GM10248 (cell line): Measurements from ENCODE around the gene CCDC74B.
"Not testable (repeated sequence)": the region's sequence is repeated elsewhere in the genome, so short reads cannot be mapped to it uniquely, and the experiment has no call there.

ENCODE experiments used
- CTCF ChIA-PET: fragments of 300-600 bp; sonication (Branson Sonifier 250); formaldehyde crosslinking; extraction: SDS; loops from one replicate; lab custom pipeline; 2021; ENCODE audit warnings: antibody characterized with exemption; lab: Yijun Ruan, JAX
- POLR2A ChIA-PET: fragments of 350-650 bp; sonication (Branson Sonifier 250); formaldehyde crosslinking; extraction: SDS; loops from one replicate; lab custom pipeline; 2020; ENCODE audit warnings: antibody characterized with exemption; lab: Yijun Ruan, JAX
- DNase-seq: peaks from one replicate; pipeline ENCODE4 v3.0.0; 2012; ENCODE audit errors: extremely low spot score
- TF ChIP-seq, protein P1 (sequence below): IDR thresholded peaks from 2 replicates; pipeline ENCODE4 v1.5.1; 2012; ENCODE audit warnings: mild to moderate bottlenecking, low read depth; ENCODE audit errors: extremely low read depth, missing control alignments, control extremely low read depth

CCDC74B gene

DNA sequence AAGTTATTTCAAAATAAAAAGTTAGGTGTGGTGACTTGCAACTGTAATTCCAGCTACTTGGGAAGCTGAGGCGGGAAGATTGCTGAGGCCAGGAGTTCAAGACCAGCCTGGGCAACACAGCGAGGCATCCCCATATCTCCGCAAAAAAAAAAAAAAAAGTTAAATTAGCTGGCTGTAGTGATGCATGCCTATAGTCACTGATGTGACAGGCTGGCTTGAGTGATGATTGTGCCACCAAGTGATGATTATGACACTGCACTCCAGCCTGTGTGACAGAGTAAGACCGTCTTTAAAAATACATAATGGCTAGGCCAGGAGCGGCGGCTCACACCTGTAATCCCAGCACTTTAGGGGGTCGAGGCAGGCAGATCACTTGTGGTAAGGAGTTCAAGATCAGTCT, 25.0 kb upstream of the CCDC74B start:
- CTCF ChIA-PET: interaction anchor here (1.3 to 4.5 kb wide), 2 partner anchors 11 kb away, joined by 4 to 16 read pairs; partner anchors contain the start of gene SMPD4
- TF ChIP-seq, protein P1, sequence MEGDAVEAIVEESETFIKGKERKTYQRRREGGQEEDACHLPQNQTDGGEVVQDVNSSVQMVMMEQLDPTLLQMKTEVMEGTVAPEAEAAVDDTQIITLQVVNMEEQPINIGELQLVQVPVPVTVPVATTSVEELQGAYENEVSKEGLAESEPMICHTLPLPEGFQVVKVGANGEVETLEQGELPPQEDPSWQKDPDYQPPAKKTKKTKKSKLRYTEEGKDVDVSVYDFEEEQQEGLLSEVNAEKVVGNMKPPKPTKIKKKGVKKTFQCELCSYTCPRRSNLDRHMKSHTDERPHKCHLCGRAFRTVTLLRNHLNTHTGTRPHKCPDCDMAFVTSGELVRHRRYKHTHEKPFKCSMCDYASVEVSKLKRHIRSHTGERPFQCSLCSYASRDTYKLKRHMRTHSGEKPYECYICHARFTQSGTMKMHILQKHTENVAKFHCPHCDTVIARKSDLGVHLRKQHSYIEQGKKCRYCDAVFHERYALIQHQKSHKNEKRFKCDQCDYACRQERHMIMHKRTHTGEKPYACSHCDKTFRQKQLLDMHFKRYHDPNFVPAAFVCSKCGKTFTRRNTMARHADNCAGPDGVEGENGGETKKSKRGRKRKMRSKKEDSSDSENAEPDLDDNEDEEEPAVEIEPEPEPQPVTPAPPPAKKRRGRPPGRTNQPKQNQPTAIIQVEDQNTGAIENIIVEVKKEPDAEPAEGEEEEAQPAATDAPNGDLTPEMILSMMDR: no peak
- POLR2A ChIA-PET: interaction anchor here (0.6 kb wide), 1 partner anchor 10 kb away, joined by 12 read pairs; no protein-coding TSS in a partner anchor
- no peak for DNase-seq

DNA sequence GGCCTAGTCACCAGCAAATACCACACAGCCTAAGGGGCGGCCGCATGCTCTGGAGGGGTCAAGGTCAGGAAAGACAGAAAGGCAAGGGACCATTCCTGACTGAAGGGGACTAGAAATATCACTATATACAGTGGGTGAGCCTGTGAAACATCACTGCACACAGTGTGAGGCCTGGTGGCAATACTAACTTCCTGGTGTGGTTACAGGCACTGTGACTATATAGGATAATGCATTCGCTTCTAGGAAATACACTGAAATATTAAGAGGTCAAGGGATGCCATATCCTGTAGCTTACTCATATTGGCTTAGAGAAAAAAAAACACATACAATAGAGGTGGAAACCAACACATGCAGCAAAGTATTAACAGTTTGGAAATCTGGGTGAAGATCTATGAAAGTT, 24.3 kb upstream of the CCDC74B start:
- CTCF ChIA-PET: interaction anchor here (4.5 kb wide), 1 partner anchor 12 kb away, joined by 16 read pairs; the partner anchor contains the start of gene SMPD4
- not testable (repeated sequence) for DNase-seq
- POLR2A ChIA-PET: interaction anchor here (0.7 kb wide), 1 partner anchor 13 kb away, joined by 4 read pairs; no protein-coding TSS in a partner anchor

DNA sequence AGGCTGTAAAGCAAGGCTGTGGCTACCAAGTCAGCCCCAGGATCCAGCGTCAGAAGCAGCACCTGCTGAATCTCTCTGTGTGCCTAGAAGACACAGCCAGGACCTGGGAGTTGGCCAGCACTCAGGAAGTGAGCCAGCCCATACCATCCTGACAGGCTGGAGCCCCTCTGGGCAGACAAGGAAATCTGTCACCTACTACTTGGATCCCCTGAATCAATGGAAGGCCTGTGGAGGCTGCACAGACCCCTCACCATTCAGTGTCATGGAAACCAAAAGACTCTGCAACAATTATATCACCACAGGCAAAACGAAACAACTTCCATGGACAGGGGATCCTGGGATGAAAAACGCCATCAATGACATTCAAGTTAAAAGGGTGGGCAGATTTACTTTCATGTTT, 21.7 kb upstream of the CCDC74B start:
- DNase-seq, POLR2A ChIA-PET, CTCF ChIA-PET: not testable (repeated sequence)

DNA sequence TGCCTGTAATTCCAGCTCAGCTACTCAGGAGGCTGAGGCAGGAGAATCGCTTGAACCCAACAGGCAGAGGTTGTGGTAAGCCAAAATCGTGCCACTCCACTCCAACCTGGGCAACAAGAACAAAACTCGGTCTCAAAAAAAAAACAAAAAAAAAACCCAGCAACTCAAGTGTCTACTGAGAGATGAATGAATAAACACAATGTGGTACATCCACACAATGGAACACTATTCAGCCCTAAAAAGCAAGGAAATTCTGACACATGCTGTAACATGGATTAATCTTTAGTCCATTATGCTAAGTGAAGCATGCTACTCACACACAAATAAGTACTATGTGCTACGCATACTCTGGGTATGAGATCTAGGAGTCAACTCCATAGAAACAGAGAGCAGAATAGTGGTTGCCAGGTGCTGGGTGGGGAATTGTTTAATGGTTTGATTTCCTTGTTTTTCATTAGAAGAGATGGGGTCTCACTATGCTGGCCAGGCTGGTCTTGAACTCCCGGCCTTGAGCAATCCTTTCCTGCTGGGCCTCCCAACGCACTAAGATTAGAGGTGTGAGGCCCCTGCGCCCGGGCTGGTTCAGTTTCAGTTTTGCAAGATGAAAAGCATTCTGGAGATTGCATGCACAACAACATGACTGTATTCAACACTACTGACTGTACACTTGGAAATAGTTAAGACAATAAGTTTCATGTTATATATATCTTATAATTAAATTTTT, 20.5 kb upstream of the CCDC74B start:
- ChIA-PET CTCF (no interaction called here), POLR2A (no interaction called here)
- TF ChIP-seq, protein P1: no peak
- DNase-seq: no peak

DNA sequence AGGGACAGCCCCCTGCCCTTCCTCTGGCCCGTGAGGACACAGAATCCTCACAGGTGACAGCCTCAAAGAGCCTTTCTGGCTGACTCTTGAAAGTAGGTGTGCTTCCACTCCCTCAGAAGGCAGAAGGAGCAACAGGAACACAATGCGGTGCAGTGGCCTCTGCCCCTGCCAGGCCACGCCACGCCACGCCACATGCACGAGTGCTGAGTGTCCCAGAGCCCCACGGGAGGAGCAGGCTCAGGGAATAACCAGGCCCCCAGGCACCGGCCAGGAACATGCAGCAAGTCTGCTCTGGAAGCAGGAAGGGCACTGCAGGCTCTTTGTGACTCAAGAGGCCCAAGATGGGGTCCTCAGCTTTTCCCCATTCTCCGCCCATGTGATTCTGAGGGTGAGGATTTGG, 18.1 kb upstream of the CCDC74B start:
- POLR2A ChIA-PET: no interaction called here
- DNase-seq: no peak
- TF ChIP-seq, protein P1: no peak
- CTCF ChIA-PET: no interaction called here

DNA sequence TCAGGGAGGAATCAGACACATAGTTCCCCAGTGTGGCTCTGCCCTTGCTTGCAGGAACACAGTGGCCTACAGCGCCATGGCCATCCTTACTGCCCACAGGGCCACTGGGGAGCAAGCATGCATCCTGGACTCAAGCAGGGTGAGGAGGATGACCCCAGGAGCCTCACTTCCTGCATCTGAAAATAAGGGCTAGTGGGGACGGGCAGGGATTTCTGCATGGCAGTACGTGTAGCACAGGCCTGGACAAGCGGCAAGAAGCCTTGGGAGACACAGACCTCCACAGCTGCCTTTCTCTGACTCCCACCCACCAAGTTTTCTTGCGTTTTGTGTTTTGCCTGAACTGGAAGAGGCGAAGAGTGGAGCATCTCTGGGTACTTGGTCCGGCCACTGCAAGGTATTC, 17.6 kb upstream of the CCDC74B start:
- CTCF ChIA-PET, POLR2A ChIA-PET, DNase-seq: not testable (repeated sequence)

DNA sequence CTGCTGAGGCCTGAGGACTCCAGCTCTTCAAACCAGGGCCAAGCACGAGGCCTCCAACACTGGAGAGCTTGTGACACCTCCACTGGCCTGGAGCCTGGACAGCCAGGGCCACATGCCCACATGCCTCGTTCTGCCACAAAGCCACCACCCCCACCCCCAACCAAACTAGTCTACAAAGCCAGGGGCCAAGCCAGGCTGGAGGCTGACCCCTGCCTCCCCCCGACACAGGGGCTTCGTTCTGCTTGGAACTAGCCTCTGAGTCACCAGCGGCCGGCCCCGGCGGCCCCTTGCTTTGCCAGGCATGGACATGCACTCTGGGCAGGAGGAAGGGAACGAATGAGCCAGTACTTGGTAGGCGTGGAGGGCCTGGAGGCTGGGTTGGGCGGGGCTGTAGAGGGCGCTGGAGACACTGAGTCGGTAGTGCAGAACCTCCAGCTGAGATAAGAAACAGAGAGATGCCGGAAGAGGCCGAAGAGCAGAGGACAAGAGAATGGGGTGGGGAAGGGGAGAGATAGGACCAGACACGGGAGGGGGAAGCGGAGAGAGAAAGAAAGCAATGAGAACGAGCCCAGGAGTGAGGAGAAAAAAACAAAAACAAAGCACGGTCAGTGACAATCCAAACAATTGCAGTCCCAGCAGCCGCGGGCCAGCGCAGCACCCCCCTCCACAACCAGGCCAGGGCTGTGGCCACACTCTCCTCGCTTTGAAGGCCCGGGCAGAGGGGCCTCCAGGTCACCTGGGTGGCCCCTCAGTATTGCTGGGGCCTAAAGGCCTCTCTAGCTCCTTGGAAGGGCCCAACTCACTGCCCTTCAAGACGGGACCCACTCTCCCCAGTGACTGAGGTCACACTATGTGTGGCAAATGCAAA, 16.2 kb upstream of the CCDC74B start:
- CTCF ChIA-PET, POLR2A ChIA-PET, DNase-seq: not testable (repeated sequence)

DNA sequence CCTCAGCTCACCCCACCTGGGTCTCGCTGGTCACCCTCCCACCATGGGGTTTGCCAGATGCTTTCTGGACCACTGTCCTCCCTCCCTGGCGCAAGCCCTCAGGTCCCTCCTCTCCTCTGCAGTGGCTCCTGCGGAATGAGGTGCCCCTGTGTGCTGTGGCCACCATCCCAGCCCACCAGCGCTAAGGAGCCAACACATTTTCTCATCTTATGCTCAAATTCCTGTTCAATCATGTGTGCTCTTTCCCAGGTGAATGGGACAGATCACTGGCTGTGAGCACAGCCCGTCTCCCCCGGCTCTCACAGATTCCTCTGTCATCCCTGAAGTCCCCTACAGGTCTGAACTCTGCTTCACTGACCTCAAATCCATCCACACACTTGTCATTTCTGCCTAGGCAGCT, 15.2 kb upstream of the CCDC74B start:
- DNase-seq: no peak

DNA sequence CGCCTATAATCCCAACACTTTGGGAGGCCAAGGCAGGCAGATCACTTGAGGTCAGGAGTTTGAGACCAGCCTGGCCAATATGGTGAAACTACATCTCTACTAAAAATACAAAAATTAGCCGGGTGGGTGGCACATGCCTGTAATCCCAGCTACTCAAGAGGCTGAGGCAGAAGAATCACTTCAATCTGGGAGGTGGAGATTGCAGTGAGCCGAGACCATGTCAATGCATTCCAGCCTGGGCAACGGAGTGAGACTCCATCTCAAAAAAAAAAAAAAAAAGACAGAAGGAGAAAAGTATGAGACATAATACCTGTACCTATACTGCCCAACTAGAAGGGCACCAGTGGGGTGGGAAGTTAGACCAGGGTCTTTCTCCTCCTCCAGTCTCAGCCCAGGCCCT, 14.5 kb upstream of the CCDC74B start:
- POLR2A ChIA-PET, DNase-seq: not testable (repeated sequence)
- CTCF ChIA-PET: interaction anchor here (1.5 kb wide), 1 partner anchor 11 kb away, joined by 4 read pairs; no protein-coding TSS in a partner anchor

More for the DNA sequence above, 15.2 kb upstream of the CCDC74B start:
- POLR2A ChIA-PET: no interaction called here
- TF ChIP-seq, protein P1: no peak
- CTCF ChIA-PET: no interaction called here
